HUES48 (cell line): ENCODE results near the gene ISCA1.
A peak's percentile ranks its signal among the peaks of the same experiment; 100 is the strongest.

Experiments
- H3K27ac ChIP-seq: one replicate; pipeline ENCODE4 v1.7.0; 2013; ENCODE audit warnings: low read depth, low read length, inconsistent platforms
- H3K27me3 ChIP-seq: 2 replicates; pipeline ENCODE4 v1.6.1; 2013; ENCODE audit warnings: mild to moderate bottlenecking, low read length; ENCODE audit not compliant: control insufficient read depth, insufficient read depth
- H3K36me3 ChIP-seq: 2 replicates; pipeline ENCODE4 v1.6.1; 2013; ENCODE audit warnings: low read length; ENCODE audit not compliant: control insufficient read depth, insufficient read depth
- H3K4me1 ChIP-seq: 2 replicates; pipeline ENCODE4 v1.6.1; 2013; ENCODE audit warnings: mild to moderate bottlenecking, low read length; ENCODE audit not compliant: control insufficient read depth, insufficient read depth
- H3K4me3 ChIP-seq: 2 replicates; pipeline ENCODE4 v1.5.1; 2013; ENCODE audit warnings: mild to moderate bottlenecking, low read depth, low read length
- H3K9ac ChIP-seq: 2 replicates; pipeline ENCODE4 v1.6.1; 2013; ENCODE audit warnings: mild to moderate bottlenecking, low read depth, low read length, moderate library complexity
- H3K9me3 ChIP-seq: 2 replicates; pipeline ENCODE4 v1.6.1; 2013; ENCODE audit warnings: low read length; ENCODE audit not compliant: control insufficient read depth, insufficient read depth

The ISCA1 gene

DNA sequence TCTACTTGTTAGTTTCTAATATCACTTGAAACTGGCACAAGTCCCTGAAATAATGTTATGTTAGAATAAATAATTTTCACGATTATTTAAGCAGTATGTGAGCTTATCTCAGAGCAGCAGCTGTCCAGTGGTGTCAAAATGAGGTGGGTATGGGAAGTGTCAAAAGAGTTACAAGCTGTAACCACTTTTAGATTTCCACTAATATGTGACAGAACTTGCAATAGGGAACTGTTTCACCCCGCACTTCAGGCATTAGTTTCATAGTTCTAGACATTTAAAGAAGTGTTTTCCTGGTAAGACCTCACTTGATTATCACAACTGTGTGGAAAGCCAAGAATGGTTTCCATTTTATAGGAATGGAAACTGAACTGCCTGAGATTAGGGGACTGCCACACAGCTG is 2.9 kb upstream of the ISCA1 start:
- peaks cover 42% of the 10 kb centered on the region for H3K4me1 ChIP-seq
- H3K27ac ChIP-seq, result no peak overlapping the region
- 0 out of 2 replicates have a peak, but pooled peaks cover 3% of the 10 kb centered on the region for H3K27me3 ChIP-seq
- H3K9me3 ChIP-seq, result no peaks in the 10 kb centered on the region
- no peak overlapping the region for H3K4me3 ChIP-seq
- no peaks in the 10 kb centered on the region for H3K36me3 ChIP-seq
- no peak overlapping the region for H3K9ac ChIP-seq

DNA sequence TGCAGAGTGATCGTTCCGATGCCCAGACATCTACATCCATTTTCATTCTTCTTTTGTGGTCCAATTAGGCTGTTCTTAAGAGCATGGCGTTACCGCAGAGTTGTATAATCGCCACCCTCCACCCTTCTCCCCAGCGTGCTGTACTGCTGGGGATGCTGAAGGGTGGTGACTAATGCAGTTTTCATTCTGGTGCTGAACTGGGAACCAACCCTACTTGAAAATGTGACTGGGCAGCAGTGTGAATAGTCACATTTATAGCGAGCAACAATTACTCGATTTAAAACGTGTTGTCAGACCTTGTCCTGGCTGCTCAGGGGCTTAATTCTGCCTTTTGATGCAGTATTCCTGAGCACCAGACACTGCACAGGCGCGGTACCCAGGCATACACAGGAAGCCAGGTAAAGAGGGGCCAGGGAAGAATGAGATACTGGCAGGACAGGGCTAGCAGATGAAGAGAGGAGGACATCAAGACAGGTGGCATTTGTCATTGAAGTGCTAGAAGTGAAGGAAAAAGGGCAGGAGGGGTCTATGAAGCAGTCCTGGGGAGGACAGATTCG is 719 bp upstream of the ISCA1 start:
- Histone ChIP-seq H3K4me3 (peak overlapping the region; percentile 97), H3K4me1 (peaks cover 29% of the 10 kb centered on the region), H3K9ac (peak overlapping the region; percentile 95), H3K9me3 (no peaks in the 10 kb centered on the region), H3K36me3 (peaks cover 17% of the 10 kb centered on the region), H3K27ac (peak overlapping the region; percentile 98), H3K27me3 (0 out of 2 replicates have a peak, but pooled peaks cover 3% of the 10 kb centered on the region)

DNA sequence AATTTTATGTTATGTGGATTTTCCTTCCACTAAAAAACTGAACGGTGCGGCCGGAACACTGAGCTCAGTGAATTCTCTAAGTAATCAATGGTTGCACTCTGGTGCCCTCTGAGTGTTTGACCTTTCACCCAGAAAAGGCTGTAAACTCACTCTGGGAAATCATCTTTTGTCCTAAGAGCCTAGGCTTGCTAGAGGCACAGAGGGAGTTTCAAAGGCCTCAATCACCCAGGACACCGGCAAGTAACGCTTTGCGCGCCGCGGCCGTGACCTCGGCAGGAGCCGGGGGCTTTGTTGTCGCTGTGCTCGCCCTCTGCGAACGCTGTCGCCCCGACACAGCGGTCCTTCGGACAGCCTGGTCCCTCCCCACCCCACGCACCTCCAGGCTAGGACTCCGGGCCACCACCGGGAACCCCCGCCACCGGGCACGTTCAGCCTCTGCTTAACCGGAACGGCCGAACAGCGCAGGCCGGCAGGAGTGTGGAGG is 703 bp downstream of the ISCA1 start:
- Histone ChIP-seq H3K4me3 (peak overlapping the region; percentile 97), H3K27me3 (0 out of 2 replicates have a peak, but pooled peaks cover 3% of the 10 kb centered on the region), H3K27ac (peak overlapping the region; percentile 98), H3K36me3 (peaks cover 28% of the 10 kb centered on the region), H3K9ac (peak overlapping the region; percentile 95), H3K4me1 (peaks cover 15% of the 10 kb centered on the region), H3K9me3 (no peaks in the 10 kb centered on the region)

- no peak overlapping the region; the same call in 1 of the 2 replicates for H3K9ac ChIP-seq
- H3K36me3 ChIP-seq, result peaks cover 28% of the 10 kb centered on the region
- peaks cover 11% of the 10 kb centered on the region for H3K4me1 ChIP-seq
- no peaks in the 10 kb centered on the region for H3K9me3 ChIP-seq
- H3K27ac ChIP-seq, result no peak overlapping the region
- H3K27me3 ChIP-seq, result 0 out of 2 replicates have a peak, but pooled peaks cover 3% of the 10 kb centered on the region
- H3K4me3 ChIP-seq, result peak overlapping the region; percentile 97
These were observed 1.8 kb downstream of the ISCA1 start for GRCh38 chr9:86280580-86280979.

GRCh38 chr9:86279839-86280238 is 2.5 kb downstream of the ISCA1 start:
- peaks cover 11% of the 10 kb centered on the region for H3K4me1 ChIP-seq
- no peak overlapping the region for H3K4me3 ChIP-seq
- peaks cover 28% of the 10 kb centered on the region for H3K36me3 ChIP-seq
- H3K9me3 ChIP-seq, result no peaks in the 10 kb centered on the region
- no peak overlapping the region for H3K9ac ChIP-seq
- H3K27me3 ChIP-seq, result 0 out of 2 replicates have a peak, but pooled peaks cover 3% of the 10 kb centered on the region
- no peak overlapping the region for H3K27ac ChIP-seq

DNA sequence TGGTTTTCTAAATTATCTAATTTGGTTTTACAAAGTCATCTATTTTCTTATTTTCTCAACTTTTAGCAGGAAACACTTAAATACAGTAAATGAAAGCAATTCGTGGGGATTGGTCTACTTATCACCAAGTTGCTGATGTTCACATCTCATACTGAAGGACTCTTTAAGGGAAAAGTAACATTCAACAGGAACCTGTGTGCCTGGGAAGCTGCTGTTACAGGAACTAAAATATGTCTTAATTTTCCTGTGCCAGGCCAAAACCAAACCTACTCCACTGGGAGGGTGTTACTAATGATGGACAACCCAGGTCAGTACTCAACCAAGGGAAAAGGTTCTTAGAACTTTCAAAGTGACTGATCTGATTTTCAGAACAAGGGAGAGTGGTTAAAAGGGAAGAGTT is 5.3 kb downstream of the ISCA1 start:
- Histone ChIP-seq H3K4me1 (peaks cover 7% of the 10 kb centered on the region), H3K27ac (no peak overlapping the region), H3K9ac (no peak overlapping the region), H3K4me3 (no peak overlapping the region), H3K27me3 (no peaks in the 10 kb centered on the region), H3K9me3 (no peaks in the 10 kb centered on the region), H3K36me3 (peaks cover 49% of the 10 kb centered on the region)

DNA sequence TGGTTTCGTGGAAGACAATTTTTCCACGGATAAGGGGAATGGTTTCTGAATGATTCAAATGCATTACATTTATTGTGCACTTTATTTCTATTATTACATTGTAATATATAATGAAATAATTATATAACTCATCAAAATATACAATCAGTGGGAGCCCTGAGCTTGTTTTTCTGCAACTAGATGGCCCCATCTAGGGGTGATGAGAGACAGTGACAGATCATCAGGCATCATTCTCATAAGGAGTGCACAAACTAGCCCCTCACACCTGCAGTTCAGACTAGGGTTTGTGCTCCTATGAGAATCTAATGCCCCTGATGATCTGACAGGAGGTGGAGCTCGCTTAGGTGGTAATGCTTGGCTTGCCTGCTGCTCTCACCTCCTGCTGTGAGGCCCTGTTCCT is 6.4 kb downstream of the ISCA1 start:
- Histone ChIP-seq H3K36me3 (peaks cover 60% of the 10 kb centered on the region), H3K4me3 (no peak overlapping the region), H3K4me1 (peaks cover 5% of the 10 kb centered on the region)

GRCh38 chr9:86274821-86275643 is 7.3 kb downstream of the ISCA1 start:
- Histone ChIP-seq H3K9ac (no peak overlapping the region), H3K9me3 (no peaks in the 10 kb centered on the region; the same call in 1 of the 2 replicates), H3K27ac (no peak overlapping the region), H3K4me1 (no peaks in the 10 kb centered on the region), H3K36me3 (peaks cover 59% of the 10 kb centered on the region), H3K4me3 (no peak overlapping the region), H3K27me3 (no peaks in the 10 kb centered on the region)

More for the DNA sequence above, 6.4 kb downstream of the ISCA1 start:
- Histone ChIP-seq H3K9me3 (no peaks in the 10 kb centered on the region; the same call in 1 of the 2 replicates), H3K27me3 (no peaks in the 10 kb centered on the region), H3K9ac (no peak overlapping the region), H3K27ac (no peak overlapping the region)

DNA sequence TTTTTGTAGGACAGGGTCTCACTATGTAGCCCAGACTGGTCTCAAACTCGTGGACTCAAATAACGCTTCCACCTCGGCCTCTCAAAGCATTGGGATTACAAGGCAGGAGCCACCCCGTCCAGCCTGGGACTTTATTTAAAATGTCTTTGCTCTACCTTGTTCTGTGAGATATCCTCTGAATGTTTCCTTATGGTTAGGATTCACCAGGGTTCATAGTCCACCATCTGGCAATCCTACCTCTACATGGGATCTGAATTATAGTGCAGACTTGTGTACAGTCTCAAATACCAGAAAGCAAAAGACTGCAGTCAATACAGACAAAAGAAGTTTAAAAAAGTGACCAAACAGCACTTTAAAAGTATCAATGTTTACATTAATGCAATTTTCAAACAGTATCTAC is 10.1 kb downstream of the ISCA1 start:
- H3K27ac ChIP-seq, result no peak overlapping the region
- H3K27me3 ChIP-seq, result no peaks in the 10 kb centered on the region
- no peaks in the 10 kb centered on the region for H3K4me1 ChIP-seq
- H3K4me3 ChIP-seq, result no peak overlapping the region
- no peak overlapping the region for H3K9ac ChIP-seq
- peaks cover 42% of the 10 kb centered on the region for H3K36me3 ChIP-seq
- H3K9me3 ChIP-seq, result no peaks in the 10 kb centered on the region; the same call in 1 of the 2 replicates

DNA sequence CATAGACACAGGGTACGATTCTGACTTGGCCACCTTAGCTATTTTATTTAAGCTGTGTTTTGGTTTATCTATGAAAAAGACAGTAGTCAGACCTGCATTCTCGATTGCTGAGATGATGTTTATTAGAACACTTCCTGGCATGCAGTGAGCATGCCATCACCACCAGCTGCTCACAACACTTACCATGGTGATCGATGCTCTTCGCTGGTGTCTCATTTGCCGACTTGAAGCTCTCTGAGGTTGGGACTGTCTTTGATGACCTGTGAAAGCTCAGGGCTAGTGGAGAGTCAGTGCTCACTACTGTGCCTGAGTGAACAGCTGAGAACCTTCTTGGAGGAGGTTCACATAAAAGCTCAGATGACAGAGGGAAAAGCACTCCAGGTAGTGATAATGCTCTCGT is 18.5 kb downstream of the ISCA1 start:
- Histone ChIP-seq H3K9me3 (no peaks in the 10 kb centered on the region), H3K4me3 (no peak overlapping the region), H3K27me3 (no peaks in the 10 kb centered on the region), H3K36me3 (peaks cover 34% of the 10 kb centered on the region), H3K9ac (no peak overlapping the region), H3K27ac (no peak overlapping the region), H3K4me1 (no peaks in the 10 kb centered on the region)

GRCh38 chr9:86262492-86262891 is 19.8 kb downstream of the ISCA1 start:
- Histone ChIP-seq H3K9ac (no peak overlapping the region), H3K27ac (no peak overlapping the region), H3K9me3 (no peaks in the 10 kb centered on the region), H3K27me3 (no peaks in the 10 kb centered on the region), H3K4me3 (no peak overlapping the region), H3K4me1 (no peaks in the 10 kb centered on the region), H3K36me3 (peaks cover 29% of the 10 kb centered on the region)
